ENCODE measurements around the gene TPST2.

Gene TPST2

GRCh38 chr22:26553056-26553752 lies 36.7 kb downstream of the TPST2 start:
- no peak for DNase-seq

GRCh38 chr22:26552466-26552865 lies 37.5 kb downstream of the TPST2 start:
- no peak for DNase-seq

- DNase-seq = no peak
Observed at GRCh38 chr22:26551568-26551967, 38.4 kb downstream of the TPST2 start.

GRCh38 chr22:26550498-26551033 lies 39.4 kb downstream of the TPST2 start:
- peak; percentile 58 for DNase-seq

- no peak for DNase-seq
Observed at GRCh38 chr22:26549902-26550497, 39.9 kb downstream of the TPST2 start.

GRCh38 chr22:26548984-26549383 lies 40.9 kb downstream of the TPST2 start:
- no peak for DNase-seq

GRCh38 chr22:26548303-26548702 lies 41.6 kb downstream of the TPST2 start:
- no peak for DNase-seq

- no peak for DNase-seq
Observed at GRCh38 chr22:26547837-26548236, 42.1 kb downstream of the TPST2 start.

- no peak for DNase-seq
Observed at GRCh38 chr22:26547426-26547825, 42.5 kb downstream of the TPST2 start.

GRCh38 chr22:26546282-26546681 lies 43.6 kb downstream of the TPST2 start:
- DNase-seq = no peak

- no peak for DNase-seq
Observed at GRCh38 chr22:26545827-26546226, 44.1 kb downstream of the TPST2 start.

GRCh38 chr22:26545385-26545784 lies 44.5 kb downstream of the TPST2 start:
- no peak for DNase-seq

- DNase-seq = no peak
Observed at GRCh38 chr22:26544489-26544888, 45.4 kb downstream of the TPST2 start.

GRCh38 chr22:26542831-26543230 lies 47.1 kb downstream of the TPST2 start:
- DNase-seq = no peak

- no peak for DNase-seq
Observed at GRCh38 chr22:26541167-26541819, 48.6 kb downstream of the TPST2 start.

- DNase-seq = no peak
Observed at GRCh38 chr22:26540119-26540518, 49.8 kb downstream of the TPST2 start.

- no peak for DNase-seq
Observed at GRCh38 chr22:26536762-26537134, 53.2 kb downstream of the TPST2 start.

GRCh38 chr22:26536056-26536761 lies 53.7 kb downstream of the TPST2 start:
- DNase-seq = no peak

- no peak for DNase-seq
Observed at GRCh38 chr22:26535603-26535908, 54.4 kb downstream of the TPST2 start.

GRCh38 chr22:26534874-26535602 lies 54.9 kb downstream of the TPST2 start:
- no peak for DNase-seq

GRCh38 chr22:26534171-26534855 lies 55.6 kb downstream of the TPST2 start:
- no peak for DNase-seq

GRCh38 chr22:26529345-26529744 lies 60.6 kb downstream of the TPST2 start:
- no peak for DNase-seq
